ENCODE measurements around the gene COA4. TPM values are rescaled to one million over a fixed set of nuclear protein-coding genes. Genes with fewer than 3 reads are reported as not detected.

COA4 gene
- total RNA-seq, 1 experiment from 2014 or later = 155 TPM

DNA sequence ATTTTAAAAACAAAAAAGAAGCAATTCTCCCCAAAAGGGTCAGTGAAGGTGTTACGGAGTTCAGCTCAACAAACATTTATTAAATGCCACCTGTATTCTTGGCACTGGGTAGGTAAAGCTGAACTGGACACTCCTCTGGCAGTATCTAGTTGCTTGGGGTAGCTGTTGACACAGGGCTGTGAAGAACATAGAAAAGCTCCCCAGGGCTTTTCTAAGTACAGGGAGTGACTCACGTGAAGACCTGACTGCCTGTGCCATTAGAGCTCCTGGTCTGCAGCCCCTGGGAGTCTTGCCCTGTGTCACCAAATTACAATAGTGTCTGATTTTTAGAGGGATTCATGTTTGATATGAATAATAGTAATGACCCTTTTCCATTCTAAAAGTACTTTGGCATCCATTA lies 43.6 kb downstream of the COA4 start:
- BruUV-seq (replicated peaks) = no TSS peak
- in situ Hi-C loops (cut with HindIII; ENCODE audit: low pct_unique_long_range_greater_than_20kb, low sequenced_read_pairs) = no loop called here
- ChIA-PET POLR2A (no interaction called here), CTCF (no interaction called here)
- Histone ChIP-seq H3K9me3 (ENCODE audit: control insufficient read depth, insufficient read depth, low read depth, low read length) (no peaks in the 10 kb centered on the region), H3K27ac (ENCODE audit: low read length) (no peak overlapping the region), H3K4me1 (ENCODE audit: control insufficient read depth, insufficient read depth, low read length) (no peaks in the 10 kb centered on the region), H3K36me3 (ENCODE audit: control insufficient read depth, insufficient read depth, low read length) (no peaks in the 10 kb centered on the region), H3K27me3 (ENCODE audit: control insufficient read depth, insufficient read depth, low read length) (no peaks in the 10 kb centered on the region), H3K4me3 (ENCODE audit: low read depth in 2 of 2, low read length in 2 of 2) (no peak overlapping the region)
- no peak for ATAC-seq
- no peak for DNase-seq (ENCODE audit: low read depth, low spot score)
- TF ChIP-seq SIN3A (IDR thresholded peaks at IDR 0.05; ENCODE audit: borderline replicate concordance, insufficient read depth, low read depth, low read length) (no peak), TCF7L2 (IDR thresholded peaks at IDR 0.05; ENCODE audit: low read depth, low read length) (no peak), REST (IDR thresholded peaks at IDR 0.05; ENCODE audit: insufficient read depth in 1 of 2, low read depth in 2 of 2, low read length in 1 of 2) (no peak), POLR2AphosphoS5 (IDR thresholded peaks at IDR 0.05; ENCODE audit: low read depth, low read length) (no peak), CTCF (IDR thresholded peaks at IDR 0.05) (no peak)
- intact Hi-C loops (cut with micrococcal nuclease; ENCODE audit: unreplicated experiment) = no loop called here

- POLR2A ChIA-PET = no interaction called here
- Histone ChIP-seq H3K4me3 (ENCODE audit: low read depth in 2 of 2, low read length in 2 of 2) (no peak overlapping the region), H3K27me3 (ENCODE audit: control insufficient read depth, insufficient read depth, low read length) (no peaks in the 10 kb centered on the region), H3K9me3 (ENCODE audit: control insufficient read depth, insufficient read depth, low read depth, low read length) (no peaks in the 10 kb centered on the region), H3K4me1 (ENCODE audit: control insufficient read depth, insufficient read depth, low read length) (no peaks in the 10 kb centered on the region), H3K36me3 (ENCODE audit: control insufficient read depth, insufficient read depth, low read length) (no peaks in the 10 kb centered on the region), H3K27ac (ENCODE audit: low read length) (no peak overlapping the region)
- DNase-seq (ENCODE audit: low read depth, low spot score) = no peak
- no peak for ATAC-seq
- in situ Hi-C loops (cut with HindIII; ENCODE audit: low pct_unique_long_range_greater_than_20kb, low sequenced_read_pairs) = no loop called here
- BruUV-seq (replicated peaks) = no TSS peak
- CTCF ChIA-PET = no interaction called here
- intact Hi-C loops (cut with micrococcal nuclease; ENCODE audit: unreplicated experiment) = no loop called here
- TF ChIP-seq TCF7L2 (IDR thresholded peaks at IDR 0.05; ENCODE audit: low read depth, low read length) (no peak), SIN3A (IDR thresholded peaks at IDR 0.05; ENCODE audit: borderline replicate concordance, insufficient read depth, low read depth, low read length) (no peak), CTCF (IDR thresholded peaks at IDR 0.05) (no peak), REST (IDR thresholded peaks at IDR 0.05; ENCODE audit: insufficient read depth in 1 of 2, low read depth in 2 of 2, low read length in 1 of 2) (no peak), POLR2AphosphoS5 (IDR thresholded peaks at IDR 0.05; ENCODE audit: low read depth, low read length) (no peak)
These were observed 46.4 kb downstream of the COA4 start for GRCh38 chr11:73830261-73830660.

Other genes with a start within 250 kb of the COA4 start
- gene PLEKHB1, start 230.3 kb downstream of the COA4 start, total RNA-seq (2021; ENCODE audit: unreplicated experiment) = 6.6 TPM
- gene RAB6A, start 115.8 kb downstream of the COA4 start, total RNA-seq (2021; ENCODE audit: unreplicated experiment) = 149 TPM
- 42.0 TPM for gene MRPL48, start 89.0 kb downstream of the COA4 start, total RNA-seq (2021; ENCODE audit: unreplicated experiment)
- 22.1 TPM for gene PAAF1, start 153 bp upstream of the COA4 start, total RNA-seq (2021; ENCODE audit: unreplicated experiment)
- not detected for gene DNAJB13, start 74.2 kb upstream of the COA4 start, total RNA-seq (2021; ENCODE audit: unreplicated experiment)
- 68.8 TPM for gene UCP2, start 106.0 kb upstream of the COA4 start, total RNA-seq (2021; ENCODE audit: unreplicated experiment)
- gene UCP3, start 132.2 kb upstream of the COA4 start, total RNA-seq (2021; ENCODE audit: unreplicated experiment) = 0.46 TPM